GM19043 (cell line): Measurements from ENCODE around the gene DACT1.

Experiments
- ATAC-seq: cut with Tn5 transposase; IDR thresholded peaks from one replicate; pipeline ENCODE4 v1.9.1; 2021; ENCODE audit warnings: low read depth; ENCODE audit not compliant: unreplicated experiment

The DACT1 gene

DNA sequence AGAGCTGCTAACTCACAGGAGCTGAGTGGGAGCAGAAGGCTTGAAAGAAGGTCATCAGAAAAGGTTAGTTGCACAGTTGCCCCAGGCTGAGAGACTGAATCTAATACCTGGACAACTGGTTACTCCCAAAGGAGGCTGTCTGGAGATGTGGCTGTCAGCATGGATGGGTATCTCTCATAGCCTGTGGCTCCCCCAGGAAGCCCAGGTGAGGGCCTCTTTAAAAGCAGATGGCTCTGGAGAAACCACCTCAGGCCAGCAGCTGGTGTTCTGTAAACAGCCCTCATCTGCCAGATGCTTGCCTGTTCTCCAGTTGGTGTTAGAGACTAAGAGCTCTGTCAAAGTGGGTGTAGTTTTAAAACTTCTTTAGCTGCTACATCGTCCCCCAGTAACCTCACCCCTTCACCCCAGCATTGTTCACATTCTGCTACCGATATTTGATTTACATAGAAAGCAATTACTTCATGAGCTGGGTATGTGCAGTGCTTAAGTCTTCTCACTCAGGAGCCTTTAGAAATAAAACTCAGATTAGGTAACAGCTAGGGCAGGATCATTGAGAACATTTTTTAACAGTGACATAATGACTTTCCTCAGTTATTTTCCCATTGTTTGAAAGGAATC is 25.8 kb downstream of the DACT1 start:
- ATAC-seq: no peak

GRCh38 chr14:58665773-58666500 is 28.2 kb downstream of the DACT1 start:
- ATAC-seq: no peak

GRCh38 chr14:58666737-58667136 is 29.0 kb downstream of the DACT1 start:
- no peak for ATAC-seq

- no peak for ATAC-seq
Measured at GRCh38 chr14:58667900-58668299, 30.1 kb downstream of the DACT1 start.

- ATAC-seq: no peak
Measured at GRCh38 chr14:58668848-58669480, 31.2 kb downstream of the DACT1 start.

- no peak for ATAC-seq
Measured at GRCh38 chr14:58669556-58670200, 31.9 kb downstream of the DACT1 start.

DNA sequence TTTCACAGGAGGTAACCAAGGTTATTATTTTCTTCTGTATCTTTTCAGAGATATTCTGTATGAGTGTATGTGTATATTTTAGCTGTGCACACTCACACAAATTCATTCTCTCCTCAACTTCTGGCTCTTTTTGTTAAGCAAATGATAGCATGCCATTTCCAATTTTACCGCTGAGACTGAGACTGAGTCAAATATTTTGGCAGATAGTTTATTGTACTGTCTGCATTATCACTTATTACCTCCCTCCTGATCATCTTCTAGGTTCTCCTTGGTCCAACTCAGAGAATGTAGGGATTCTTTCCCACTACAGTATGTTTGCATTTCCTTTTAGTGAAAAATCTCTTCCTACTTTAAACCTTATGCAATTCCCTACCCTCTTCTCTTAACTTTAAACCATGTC is 33.3 kb downstream of the DACT1 start:
- ATAC-seq: no peak

DNA sequence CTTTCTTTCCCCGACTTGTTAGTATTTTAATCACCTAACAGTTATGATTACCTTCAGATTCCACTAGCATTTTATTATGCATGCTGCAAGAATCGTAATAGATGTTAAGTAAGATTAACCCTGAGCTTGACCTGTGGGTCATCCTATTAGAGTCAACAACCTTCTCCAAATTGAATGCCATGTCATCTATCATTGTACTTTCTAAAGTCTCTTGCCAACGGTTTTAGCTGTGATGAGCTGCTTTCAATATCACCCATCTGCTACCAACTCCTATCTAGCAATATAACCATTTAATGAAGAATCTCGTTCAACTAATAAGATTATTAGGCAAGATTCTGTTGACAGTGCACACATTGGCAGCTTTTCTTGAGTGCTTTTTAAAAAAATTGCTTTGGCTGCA is 33.7 kb downstream of the DACT1 start:
- ATAC-seq: no peak

DNA sequence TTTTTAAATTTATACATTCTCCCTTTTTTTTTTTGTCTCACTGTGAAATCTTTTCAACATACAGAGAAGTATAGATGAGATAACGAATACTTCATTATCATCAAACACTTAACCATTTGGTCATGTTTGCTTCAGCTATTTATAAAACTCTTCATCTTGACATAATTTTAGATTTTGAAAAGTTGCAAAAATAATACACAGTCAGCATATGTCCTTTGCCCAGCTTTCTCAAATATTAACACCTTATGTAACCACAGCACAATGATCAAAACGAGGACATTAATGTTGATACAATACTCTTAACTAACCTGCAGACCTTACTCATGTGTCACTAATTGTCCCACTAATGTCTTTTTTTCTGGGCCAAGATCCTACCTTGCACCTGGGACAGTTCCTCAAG is 36.0 kb downstream of the DACT1 start:
- no peak for ATAC-seq

DNA sequence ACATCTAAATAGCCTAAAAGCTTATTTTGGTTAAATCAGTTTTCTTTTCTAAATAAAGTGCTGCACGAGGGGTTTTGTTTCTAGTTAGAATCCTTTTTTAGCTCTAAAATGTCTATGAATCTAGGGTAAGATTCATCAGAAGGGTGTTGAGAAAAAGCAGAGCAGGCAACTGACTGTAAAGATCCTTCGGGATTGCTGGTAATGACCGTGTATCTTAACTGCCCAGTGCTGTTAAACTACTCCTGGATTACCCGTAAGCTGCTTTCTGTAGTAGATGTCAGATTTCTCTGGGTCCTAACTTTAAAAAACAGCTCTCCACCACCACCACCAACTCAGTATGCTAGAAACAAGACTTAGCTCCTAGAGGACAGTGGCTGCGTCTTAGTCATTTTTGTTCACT is 39.2 kb downstream of the DACT1 start:
- ATAC-seq: no peak

- ATAC-seq: no peak
Measured at GRCh38 chr14:58677517-58677916, 39.8 kb downstream of the DACT1 start.

- ATAC-seq: no peak
Measured at GRCh38 chr14:58677996-58678395, 40.2 kb downstream of the DACT1 start.

DNA sequence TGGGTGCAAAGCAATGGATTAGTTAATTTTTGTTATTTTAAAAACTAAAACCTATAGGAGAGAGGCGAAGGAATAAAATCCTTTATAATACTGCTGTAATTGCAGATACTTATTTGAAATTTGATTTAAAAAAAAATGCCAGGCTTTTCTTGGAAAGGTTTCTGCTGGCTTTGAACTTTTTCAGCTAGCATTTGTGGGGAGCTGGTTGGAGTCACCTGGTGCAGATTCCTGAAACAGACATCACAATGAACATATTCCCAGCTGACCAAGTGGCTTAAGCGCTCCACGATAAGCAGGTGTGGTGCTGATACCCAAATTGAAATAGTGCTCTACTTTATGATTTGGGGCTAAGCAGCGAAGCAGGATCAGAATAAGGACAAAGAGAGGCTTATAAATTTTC is 42.9 kb downstream of the DACT1 start:
- no peak for ATAC-seq

GRCh38 chr14:58687232-58687795 is 49.6 kb downstream of the DACT1 start:
- no peak for ATAC-seq

DNA sequence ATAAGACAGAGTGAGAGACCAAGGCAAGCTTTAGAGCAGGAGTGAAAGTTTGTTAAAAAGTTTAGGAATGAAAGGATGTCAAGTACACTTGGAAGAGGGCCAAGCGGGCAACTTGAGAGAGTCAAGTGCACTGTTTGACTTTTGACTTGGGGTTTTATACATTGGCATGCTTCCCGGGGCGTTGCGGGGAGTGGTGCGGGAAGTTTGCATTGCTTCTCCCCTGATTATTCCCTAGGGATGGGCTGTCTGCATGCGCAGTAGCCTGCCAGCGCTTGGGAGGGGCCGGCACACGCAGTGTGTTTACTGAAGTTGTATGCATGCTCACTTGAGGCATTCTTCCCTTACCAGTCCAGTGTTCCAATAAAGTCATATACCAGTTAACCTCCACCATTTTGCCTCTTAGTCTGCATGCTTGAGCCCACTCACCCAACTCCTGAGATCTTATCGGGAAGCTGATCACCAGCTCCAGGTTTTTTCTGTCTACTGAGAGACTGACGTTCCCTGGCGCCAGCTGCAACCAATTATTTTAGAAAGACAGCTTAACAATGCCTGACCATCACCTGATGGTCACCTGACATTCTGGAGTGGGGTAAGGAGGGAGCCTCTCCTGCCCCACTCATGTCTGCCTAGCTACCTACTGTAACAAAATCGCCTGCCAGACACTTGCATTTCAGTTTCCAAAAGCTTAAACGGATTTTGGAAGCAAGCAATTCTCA is 53.2 kb downstream of the DACT1 start:
- no peak for ATAC-seq

GRCh38 chr14:58693048-58693447 is 55.3 kb downstream of the DACT1 start:
- ATAC-seq: no peak

DNA sequence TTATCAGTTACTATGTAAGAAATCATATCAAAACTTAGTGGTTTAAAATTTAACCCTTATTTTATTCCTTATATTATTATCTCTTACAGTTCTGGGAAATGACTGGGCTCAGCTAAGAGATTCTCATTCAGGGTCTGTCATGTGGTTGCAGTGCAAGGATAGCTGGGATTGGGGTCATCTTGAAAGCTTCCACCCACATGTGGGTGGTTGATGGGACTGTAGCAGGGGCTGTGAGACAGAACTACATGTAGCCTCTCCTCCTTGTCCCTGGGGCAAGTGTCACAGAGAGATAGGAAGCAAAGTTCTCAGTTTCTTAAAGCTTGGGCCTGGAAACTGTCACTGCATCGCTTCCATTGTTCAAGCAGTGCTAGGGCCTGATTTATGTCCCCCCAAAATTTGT is 57.8 kb downstream of the DACT1 start:
- ATAC-seq: no peak

- no peak for ATAC-seq
Measured at GRCh38 chr14:58697266-58697929, 59.6 kb downstream of the DACT1 start.
